Esophagus muscularis mucosa (tissue), 4 donors: ENCODE measurements around the gene ADAM19.

Experiments
- EP300 ChIP-seq: sonication (generic); formaldehyde crosslinking; IDR thresholded peaks from one replicate; pipeline ENCODE4 v1.6.1; 2017; ENCODE audit warnings: antibody characterized with exemption
- POLR2A ChIP-seq: fragments of 450-650 bp; IDR thresholded peaks from one replicate; pipeline ENCODE4 v1.6.1; 2017; ENCODE audit warnings: antibody characterized with exemption, moderate library complexity, mild to moderate bottlenecking, low read depth
- POLR2AphosphoS5 ChIP-seq, 2 donors: sonication (generic); formaldehyde crosslinking; IDR thresholded peaks; one replicate each; pipeline ENCODE4 v1.6.1; 2017; ENCODE audit warnings: antibody characterized with exemption in 2 of 2
- TF ChIP-seq, protein P1 (sequence below), 3 experiments: fragments of 200-600 bp in 2 of 3; fragments of 450-650 bp in 1 of 3; sonication (generic) in 2 of 3; IDR thresholded peaks; one replicate each; pipeline ENCODE4 v1.5.1; 2017 to 2019; ENCODE audit warnings: antibody characterized with exemption in 3 of 3, mild to moderate bottlenecking in 2 of 3, moderate library complexity in 1 of 3

DNA sequence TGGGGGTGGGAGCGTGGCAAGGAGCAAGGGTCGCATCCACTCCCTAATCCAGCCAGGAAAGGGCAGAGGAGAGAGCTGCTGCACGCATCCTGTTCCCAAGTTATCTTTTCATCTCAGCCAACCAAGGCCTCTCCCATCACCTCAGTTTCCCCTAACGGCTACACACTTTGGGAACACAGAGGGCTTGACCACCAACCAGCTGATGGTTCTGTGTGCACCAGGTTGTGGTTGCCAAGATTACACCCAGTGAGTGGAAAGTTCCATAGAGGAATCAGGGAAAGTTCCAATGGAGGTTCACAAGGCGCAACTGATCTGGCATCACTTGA lies 53.9 kb downstream of the ADAM19 start:
- TF ChIP-seq, protein P1, sequence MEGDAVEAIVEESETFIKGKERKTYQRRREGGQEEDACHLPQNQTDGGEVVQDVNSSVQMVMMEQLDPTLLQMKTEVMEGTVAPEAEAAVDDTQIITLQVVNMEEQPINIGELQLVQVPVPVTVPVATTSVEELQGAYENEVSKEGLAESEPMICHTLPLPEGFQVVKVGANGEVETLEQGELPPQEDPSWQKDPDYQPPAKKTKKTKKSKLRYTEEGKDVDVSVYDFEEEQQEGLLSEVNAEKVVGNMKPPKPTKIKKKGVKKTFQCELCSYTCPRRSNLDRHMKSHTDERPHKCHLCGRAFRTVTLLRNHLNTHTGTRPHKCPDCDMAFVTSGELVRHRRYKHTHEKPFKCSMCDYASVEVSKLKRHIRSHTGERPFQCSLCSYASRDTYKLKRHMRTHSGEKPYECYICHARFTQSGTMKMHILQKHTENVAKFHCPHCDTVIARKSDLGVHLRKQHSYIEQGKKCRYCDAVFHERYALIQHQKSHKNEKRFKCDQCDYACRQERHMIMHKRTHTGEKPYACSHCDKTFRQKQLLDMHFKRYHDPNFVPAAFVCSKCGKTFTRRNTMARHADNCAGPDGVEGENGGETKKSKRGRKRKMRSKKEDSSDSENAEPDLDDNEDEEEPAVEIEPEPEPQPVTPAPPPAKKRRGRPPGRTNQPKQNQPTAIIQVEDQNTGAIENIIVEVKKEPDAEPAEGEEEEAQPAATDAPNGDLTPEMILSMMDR (IDR thresholded peaks at IDR 0.05), result no peak
- TF ChIP-seq POLR2A (no peak), POLR2AphosphoS5 (IDR thresholded peaks at IDR 0.05) (no peak), EP300 (no peak)
